Right atrium auricular region (tissue), 2 donors: ENCODE results near the gene ZNF224. TPM values are rescaled to one million over a fixed set of nuclear protein-coding genes. Genes with fewer than 3 reads are reported as not detected.

Source experiments
- DNase-seq: peaks from one replicate; pipeline ENCODE4 v3.0.0-alpha.2; 2019; ENCODE audit warnings: low spot score
- H3K27ac ChIP-seq, 2 donors: fragments of 200-600 bp; sonication (generic); 1 replicate in 1 of 2; 2 replicates in 1 of 2; pipeline ENCODE4 v1.5.1; 2016 to 2019
- H3K27me3 ChIP-seq, 2 donors: fragments of 200-600 bp; sonication (generic); one replicate each; pipeline versions ENCODE4 v1.5.1 to v1.6.0; 2017 to 2019
- H3K36me3 ChIP-seq: fragments of 200-600 bp; sonication (generic); one replicate; pipeline ENCODE4 v1.5.1; 2016
- H3K4me1 ChIP-seq, 2 donors: fragments of 200-600 bp; sonication (generic); one replicate each; pipeline versions ENCODE4 v1.5.1 to v1.6.0; 2017 to 2019
- H3K4me3 ChIP-seq, 2 donors: fragments of 200-600 bp; sonication (generic); 1 replicate in 1 of 2; 2 replicates in 1 of 2; pipeline ENCODE4 v1.5.1; 2017 to 2019; ENCODE audit warnings: mild to moderate bottlenecking in 1 of 2, moderate library complexity in 1 of 2
- H3K9me3 ChIP-seq, 2 donors: fragments of 200-600 bp; sonication (generic); one replicate each; pipeline ENCODE4 v1.5.1; 2019
- total RNA-seq, 2 donors: library from RNA; depleted of rRNA; stranded (reverse); fragments of >200 nt; gene quantifications; one replicate each; pipeline ENCODE4 v1.1.0, GENCODE V29; 2016
- TF ChIP-seq, protein P1 (sequence below), 2 donors: fragments of 200-600 bp; sonication (generic); IDR thresholded peaks; one replicate each; pipeline ENCODE4 v1.5.1; 2019; ENCODE audit warnings: antibody characterized with exemption in 2 of 2

Gene ZNF224
- total RNA-seq, 2 donors from 2014 or later, result 7.8 to 19.0 TPM

DNA sequence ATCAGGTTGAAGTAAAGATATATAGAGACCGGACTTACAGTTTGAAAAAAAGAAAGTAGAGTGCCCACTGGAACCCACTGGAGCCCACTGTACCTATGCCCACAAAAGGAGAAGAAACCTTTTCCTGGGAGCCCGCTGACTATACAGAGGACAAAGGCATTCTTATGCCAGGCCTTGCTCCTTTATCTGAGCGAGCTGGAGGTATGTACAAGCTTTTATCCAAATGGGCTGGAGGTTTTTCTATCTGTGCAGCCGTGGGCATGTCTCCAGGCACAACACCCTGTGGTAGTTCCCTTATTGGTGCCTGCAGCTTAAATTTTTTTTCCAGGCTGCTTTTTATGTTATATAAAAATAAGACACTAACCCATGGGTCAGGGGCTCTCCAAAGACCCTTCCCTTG lies 55.6 kb downstream of the ZNF224 start:
- Histone ChIP-seq H3K36me3 (peaks cover 98% of the 10 kb centered on the region), H3K27ac (no peak overlapping the region), H3K9me3 (peaks cover 0 to 19% of the 10 kb centered on the region in 2 donors), H3K4me3 (no peak overlapping the region), H3K27me3 (no peaks in the 10 kb centered on the region), H3K4me1 (no peaks in the 10 kb centered on the region)
- no peak for DNase-seq
- TF ChIP-seq, protein P1, sequence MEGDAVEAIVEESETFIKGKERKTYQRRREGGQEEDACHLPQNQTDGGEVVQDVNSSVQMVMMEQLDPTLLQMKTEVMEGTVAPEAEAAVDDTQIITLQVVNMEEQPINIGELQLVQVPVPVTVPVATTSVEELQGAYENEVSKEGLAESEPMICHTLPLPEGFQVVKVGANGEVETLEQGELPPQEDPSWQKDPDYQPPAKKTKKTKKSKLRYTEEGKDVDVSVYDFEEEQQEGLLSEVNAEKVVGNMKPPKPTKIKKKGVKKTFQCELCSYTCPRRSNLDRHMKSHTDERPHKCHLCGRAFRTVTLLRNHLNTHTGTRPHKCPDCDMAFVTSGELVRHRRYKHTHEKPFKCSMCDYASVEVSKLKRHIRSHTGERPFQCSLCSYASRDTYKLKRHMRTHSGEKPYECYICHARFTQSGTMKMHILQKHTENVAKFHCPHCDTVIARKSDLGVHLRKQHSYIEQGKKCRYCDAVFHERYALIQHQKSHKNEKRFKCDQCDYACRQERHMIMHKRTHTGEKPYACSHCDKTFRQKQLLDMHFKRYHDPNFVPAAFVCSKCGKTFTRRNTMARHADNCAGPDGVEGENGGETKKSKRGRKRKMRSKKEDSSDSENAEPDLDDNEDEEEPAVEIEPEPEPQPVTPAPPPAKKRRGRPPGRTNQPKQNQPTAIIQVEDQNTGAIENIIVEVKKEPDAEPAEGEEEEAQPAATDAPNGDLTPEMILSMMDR (IDR thresholded peaks at IDR 0.05), result no peak

DNA sequence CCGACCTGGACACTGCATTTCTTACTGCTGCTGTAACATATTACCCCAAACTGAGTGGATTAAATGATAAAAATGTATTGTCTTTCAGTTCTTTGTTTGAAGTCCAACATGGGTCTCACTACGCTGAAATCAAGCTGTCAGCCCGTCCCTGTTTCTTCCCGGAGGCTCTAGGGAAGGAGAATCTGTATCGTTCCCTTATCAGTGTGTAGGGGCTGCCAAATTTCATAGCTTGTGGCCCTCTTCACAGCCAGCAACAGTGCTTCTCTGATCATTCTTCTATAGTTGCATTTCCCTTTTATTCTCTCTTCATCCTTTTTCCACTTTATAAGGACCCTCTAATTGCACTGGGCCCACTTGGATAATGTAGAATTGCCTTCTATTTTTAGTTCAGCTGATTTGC lies 57.3 kb downstream of the ZNF224 start:
- no peak for DNase-seq
- TF ChIP-seq, protein P1 (IDR thresholded peaks at IDR 0.05), result no peak
- no peak overlapping the region for H3K27ac ChIP-seq
- H3K9me3 ChIP-seq, result peaks cover 9 to 37% of the 10 kb centered on the region in 2 donors
- no peaks in the 10 kb centered on the region for H3K27me3 ChIP-seq
- no peak overlapping the region for H3K4me3 ChIP-seq
- H3K36me3 ChIP-seq, result peaks cover 95% of the 10 kb centered on the region
- H3K4me1 ChIP-seq, result no peaks in the 10 kb centered on the region

DNA sequence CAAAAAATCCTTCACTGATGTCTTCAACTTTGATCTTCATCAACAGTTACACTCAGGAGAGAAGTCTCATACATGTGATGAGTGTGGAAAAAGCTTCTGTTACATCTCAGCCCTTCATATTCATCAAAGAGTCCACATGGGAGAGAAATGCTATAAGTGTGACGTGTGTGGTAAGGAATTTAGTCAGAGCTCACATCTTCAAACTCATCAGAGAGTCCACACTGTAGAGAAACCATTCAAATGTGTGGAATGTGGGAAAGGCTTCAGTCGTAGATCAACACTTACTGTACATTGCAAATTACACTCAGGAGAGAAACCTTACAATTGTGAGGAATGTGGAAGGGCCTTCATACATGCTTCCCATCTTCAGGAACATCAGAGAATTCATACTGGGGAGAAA lies 62.3 kb downstream of the ZNF224 start:
- Histone ChIP-seq H3K9me3 (peaks cover 22 to 72% of the 10 kb centered on the region in 2 donors), H3K36me3 (peaks cover 62% of the 10 kb centered on the region), H3K27me3 (no peaks in the 10 kb centered on the region), H3K4me1 (no peaks in the 10 kb centered on the region), H3K27ac (no peak overlapping the region), H3K4me3 (no peak overlapping the region)
- no peak for DNase-seq
- TF ChIP-seq, protein P1 (IDR thresholded peaks at IDR 0.05), result no peak

Other genes starting within 250 kb of the ZNF224 start
- gene ZNF404, start 210.4 kb upstream of the ZNF224 start, total RNA-seq, result 1 to 10 TPM; 2.6 to 3.3 TPM
- 1 to 10 TPM; 5.8 to 7.2 TPM for gene ZNF45, start 159.1 kb upstream of the ZNF224 start, total RNA-seq
- 1 to 10 TPM; 3.0 to 4.1 TPM for gene ZNF221, start 143.1 kb upstream of the ZNF224 start, total RNA-seq
- 1 to 10 TPM; 3.4 to 5.7 TPM for gene ZNF155, start 110.2 kb upstream of the ZNF224 start, total RNA-seq
- 1 to 10 TPM; 1.6 to 2.1 TPM for gene ZNF230, start 91.4 kb upstream of the ZNF224 start, total RNA-seq
- 1 to 10 TPM; 2.4 to 2.9 TPM for gene ZNF222, start 69.0 kb upstream of the ZNF224 start, total RNA-seq
- 1 to 10 TPM; 4.2 to 5.4 TPM for gene ZNF223, start 42.3 kb upstream of the ZNF224 start, total RNA-seq
- 1 to 10 TPM; 1.2 to 1.6 TPM for gene ZNF284, start 22.2 kb upstream of the ZNF224 start, total RNA-seq
- 1 to 10 TPM; 2.2 to 2.8 TPM for gene ZNF225, start 19.0 kb downstream of the ZNF224 start, total RNA-seq
- 1 to 10 TPM; 6.0 TPM for gene ZNF234, start 47.2 kb downstream of the ZNF224 start, total RNA-seq
- gene ZNF226, start 70.7 kb downstream of the ZNF224 start, total RNA-seq, result 10 to 100 TPM; 11.5 to 17.1 TPM
- gene ZNF227, start 118.2 kb downstream of the ZNF224 start, total RNA-seq, result 1 to 10 TPM; 6.6 to 6.9 TPM
- gene ZNF233, start 165.5 kb downstream of the ZNF224 start, total RNA-seq, result 1 to 10 TPM; 3.8 to 5.2 TPM
- gene ZNF235, start 210.7 kb downstream of the ZNF224 start, total RNA-seq, result 1 to 10 TPM; 3.0 to 4.5 TPM